NCI-H2227 treated with DMSO at 0.1 percent for 48 hours (cell line): ENCODE results near the gene OLFML2B.
"Not testable (repeated sequence)": the region's sequence is repeated elsewhere in the genome, so short reads cannot be mapped to it uniquely, and the experiment has no call there.

Source experiments
- DNase-seq: peaks from one replicate; lab custom pipeline; 2025; lab: John Stamatoyannopoulos, UW

The OLFML2B gene

DNA sequence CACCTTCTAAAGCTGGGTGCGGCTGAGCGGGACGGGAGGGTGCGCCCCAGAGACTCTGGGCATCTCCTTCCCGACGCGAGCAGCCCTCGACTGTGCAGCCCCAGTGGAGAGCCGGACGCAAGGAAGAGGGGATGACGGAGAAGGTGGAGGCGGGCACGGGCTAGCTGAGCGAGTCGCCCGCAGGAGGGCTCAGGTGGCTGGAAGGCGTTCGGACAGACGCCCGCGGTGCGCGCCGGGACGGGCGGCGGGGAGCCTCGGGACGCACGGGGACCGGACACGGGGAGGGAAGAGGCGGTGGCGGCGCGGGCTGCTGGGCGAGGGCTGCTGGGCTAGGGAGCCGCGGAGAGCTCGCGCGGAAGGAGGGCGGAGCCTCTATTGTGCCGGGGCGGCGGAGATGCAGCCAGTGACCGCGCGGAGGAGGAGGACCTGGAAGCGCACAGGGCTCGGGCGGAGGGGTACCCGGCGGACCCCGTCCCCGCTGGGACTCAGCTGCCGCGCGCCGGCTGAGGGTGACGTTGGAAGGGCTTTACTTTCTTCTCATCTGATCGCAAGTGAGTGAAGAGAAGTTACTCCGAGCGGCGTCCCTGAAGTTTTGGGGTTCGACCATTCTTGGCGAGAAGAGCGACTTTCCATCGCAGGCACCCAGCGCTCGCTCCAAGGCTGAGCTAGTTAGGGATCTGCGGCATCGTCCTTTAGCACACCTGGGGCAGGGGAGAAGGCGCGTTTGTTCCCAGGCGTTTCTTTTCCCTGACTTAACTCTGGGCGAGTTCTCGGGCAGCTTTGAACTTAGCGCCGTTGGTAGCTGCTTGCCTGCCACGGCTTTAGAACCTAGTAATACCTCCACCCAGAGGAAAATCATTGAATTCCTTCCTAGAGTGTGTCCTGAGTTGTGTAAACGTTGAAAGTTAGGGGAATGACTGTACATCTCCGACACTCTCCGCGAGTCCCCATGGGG, at the start of gene OLFML2B:
TSS of gene OLFML2B (minus strand) at position 323 of the 955 bp plus-strand sequence. CDS start 439 bp downstream, outside the sequence.
- peak; percentile 73 for DNase-seq

DNA sequence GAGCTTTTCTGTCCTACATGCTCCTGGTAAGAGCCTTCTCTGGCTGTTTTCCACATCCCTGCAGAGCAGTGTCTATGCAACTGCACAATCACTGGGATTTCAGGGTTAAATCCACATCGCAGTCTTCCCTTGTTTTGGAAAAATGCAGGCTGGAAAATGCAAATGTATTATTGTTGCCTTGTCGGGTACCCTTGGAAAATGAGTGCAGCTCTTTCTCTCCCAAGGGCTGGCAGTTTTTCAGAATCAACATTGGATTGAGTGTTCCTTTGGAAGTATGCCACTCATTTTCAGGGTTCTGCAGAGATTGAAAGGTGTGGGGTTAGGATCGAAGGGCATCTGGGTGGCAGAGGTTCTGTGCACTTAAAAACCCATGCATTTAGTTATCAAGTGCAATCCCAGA, 49.1 kb upstream of the OLFML2B start:
- DNase-seq = no peak

DNA sequence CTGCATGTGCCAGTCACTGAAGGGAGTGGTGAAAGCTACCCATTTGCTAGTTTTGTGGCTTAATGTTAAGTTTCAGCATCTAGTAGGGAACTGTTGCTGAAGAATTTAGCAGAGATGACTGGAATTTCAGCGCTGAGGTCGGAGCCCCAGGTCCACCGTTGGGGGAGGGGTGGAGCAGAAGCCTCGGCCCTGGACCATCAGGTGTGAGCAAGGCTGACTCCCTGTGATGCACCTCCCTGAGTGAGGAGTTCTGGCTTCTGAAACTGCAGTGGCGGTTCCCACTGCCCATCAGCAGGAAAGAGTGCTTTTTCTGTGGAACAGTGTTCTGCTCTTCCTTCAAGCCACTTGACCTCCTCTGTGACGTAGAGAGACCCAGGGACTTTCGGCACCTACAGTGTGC, 47.2 kb upstream of the OLFML2B start:
- no peak for DNase-seq

DNA sequence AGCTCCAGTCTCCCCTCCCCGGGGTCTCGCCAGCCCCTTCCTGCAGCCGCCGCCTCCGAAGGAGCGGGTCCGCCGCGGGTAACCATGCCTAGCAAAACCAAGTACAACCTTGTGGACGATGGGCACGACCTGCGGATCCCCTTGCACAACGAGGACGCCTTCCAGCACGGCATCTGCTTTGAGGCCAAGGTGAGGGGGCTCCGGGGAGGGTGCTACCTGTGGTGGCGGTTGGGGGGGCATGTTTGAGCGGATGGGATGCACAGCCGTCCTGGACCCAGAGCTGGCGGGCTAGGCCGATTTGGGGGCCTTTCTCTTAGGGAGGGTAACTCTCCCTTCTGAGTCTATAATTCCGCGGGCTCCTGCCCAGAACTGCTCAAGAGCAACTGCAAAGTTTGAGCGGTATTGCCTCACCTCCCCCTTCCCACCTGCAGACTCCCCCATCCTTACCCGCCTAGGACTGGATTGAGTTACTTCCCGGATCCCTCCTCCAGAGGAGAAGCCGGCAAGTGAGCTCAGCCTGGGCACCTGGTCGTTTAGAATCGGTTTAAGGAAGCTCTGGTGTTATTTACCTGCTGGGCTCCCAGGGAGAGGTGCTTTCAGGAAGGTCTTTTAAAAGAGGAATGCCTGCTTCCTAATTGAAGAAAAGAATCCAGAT, 46.6 kb upstream of the OLFML2B start:
- DNase-seq = no peak

DNA sequence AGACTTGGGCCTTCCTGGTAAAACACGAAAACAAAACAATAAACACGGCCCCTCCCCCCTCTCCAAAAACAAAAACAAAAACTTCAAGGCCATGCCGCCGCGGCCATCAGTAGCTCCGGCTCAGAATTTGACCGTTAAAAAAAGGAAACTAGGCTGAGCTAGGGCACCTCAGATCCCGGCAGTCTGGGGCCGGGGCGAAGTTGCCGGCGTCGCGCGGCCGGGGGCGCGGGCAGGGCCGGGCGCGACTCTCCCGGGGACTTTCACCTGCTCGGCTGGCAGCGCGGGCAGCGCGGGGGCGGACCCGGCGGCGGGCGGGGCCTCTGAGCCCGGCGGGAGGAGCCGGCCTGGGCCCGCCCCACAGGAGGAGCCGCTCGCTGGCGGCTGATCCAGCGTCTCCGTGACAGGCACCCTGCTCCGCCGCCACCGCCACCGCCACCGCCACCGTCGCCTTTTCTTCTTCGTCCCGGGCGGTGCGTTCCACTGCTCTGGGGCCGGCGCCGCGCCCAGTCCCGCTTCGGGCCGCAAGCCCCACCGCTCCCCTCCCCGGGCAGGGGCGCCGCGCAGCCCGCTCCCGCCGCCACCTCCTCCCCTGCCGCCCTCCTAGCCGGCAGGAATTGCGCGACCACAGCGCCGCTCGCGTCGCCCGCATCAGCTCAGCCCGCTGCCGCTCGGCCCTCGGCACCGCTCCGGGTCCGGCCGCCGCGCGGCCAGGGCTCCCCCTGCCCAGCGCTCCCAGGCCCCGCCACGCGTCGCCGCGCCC, 45.8 kb upstream of the OLFML2B start, which contains the start of gene NOS1AP:
TSS of gene NOS1AP (plus strand) at position 358 of the 760 bp plus-strand sequence. CDS start 487 bp downstream, outside the sequence.
- DNase-seq = peak; percentile 58

DNA sequence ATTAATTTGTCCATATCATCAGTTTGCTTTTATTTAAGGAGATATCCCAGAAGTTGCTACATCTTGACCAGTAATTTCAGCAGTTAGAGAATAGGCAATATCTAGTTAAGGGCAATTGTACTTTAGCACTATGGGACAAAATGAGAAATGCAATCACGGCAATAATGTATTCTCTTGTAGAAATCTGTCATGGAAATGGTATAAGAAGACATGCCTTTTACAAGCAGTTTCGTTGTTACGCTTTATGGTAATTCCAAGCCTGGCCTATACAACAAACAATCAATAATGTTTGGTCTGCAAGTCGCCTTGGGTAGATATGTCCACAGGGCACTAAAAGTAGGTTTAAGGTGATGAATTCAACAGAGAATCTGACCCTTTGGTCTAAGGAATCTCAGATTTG, 44.6 kb upstream of the OLFML2B start:
- no peak for DNase-seq

DNA sequence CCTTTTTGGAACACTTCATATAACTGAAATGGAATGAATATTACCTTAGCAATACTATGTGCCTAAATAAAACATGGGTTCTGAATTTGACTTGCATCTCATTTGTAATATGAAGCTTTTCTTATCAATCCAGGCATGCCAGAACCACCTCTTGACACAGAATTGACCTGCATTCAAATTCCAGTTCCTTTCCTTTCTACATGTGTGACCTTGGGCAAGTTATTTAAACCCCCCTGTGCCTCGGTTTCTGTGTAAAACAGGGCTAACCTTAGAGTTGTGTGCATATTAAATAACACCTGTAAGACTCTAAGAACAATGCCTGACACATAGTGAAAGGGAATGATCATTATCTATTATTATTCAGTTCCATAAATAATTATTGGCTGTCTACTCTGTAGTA, 43.8 kb upstream of the OLFML2B start:
- DNase-seq = no peak

DNA sequence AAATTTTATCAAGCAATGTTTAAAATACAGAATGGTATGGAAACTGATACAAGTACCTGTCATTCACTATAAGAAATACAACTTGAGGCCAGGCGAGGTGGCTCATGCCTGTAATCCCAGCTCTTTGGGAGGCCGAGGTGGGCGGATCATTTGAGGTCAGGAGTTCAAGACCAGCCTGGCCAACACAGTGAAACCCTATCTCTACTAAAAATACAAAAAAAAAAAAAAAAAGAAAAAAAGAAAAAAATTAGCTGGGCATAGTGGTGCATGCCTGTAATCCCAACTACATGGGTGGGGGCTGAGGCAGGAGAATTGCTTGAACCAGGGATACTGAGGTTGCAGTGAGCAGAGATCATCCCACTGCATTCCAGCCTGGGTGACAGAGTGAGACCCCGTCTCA, 43.2 kb upstream of the OLFML2B start:
- DNase-seq = not testable (repeated sequence)

DNA sequence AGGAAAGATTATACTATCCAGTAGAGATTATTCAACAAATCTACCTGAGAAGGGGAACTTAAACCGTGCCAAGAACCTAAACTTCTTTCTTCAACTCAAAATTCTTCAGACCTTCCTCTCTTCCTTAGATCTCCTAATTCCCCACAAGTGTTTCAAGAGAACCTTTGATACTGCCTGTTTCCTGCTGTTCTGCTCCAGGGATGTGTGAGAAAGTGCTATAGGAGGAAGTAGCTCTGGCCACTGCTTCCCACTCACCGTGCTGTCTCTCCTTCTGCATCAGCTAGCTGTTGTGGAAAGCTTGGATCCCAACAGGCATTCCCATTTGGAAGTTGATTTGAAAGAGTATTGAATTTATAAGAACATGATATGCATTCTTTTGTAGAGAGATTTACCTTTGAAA, 41.3 kb upstream of the OLFML2B start:
- DNase-seq = no peak

DNA sequence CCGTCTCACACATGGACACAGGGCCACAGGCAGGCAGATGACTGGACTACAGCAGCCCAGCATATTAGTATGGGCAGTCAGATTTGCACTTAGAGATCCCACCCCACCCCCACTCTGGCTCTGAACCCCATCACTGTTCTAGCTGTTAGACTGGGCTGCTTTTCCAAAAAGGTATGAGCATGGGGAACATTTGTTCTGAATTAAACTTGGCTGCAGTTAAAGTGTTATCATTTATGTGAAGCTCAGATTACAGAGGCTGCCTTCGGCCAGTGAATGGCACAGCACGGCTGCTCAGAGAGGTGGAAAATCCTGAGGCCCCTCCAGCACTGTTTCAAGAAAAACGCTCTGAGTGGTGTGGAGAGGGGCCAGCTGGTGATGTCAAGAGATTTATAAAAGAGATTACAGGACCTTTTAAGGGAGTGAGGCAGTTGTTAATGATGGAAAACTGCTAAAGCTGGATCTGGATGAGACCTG, 38.9 kb upstream of the OLFML2B start:
- DNase-seq = peak; percentile 67

DNA sequence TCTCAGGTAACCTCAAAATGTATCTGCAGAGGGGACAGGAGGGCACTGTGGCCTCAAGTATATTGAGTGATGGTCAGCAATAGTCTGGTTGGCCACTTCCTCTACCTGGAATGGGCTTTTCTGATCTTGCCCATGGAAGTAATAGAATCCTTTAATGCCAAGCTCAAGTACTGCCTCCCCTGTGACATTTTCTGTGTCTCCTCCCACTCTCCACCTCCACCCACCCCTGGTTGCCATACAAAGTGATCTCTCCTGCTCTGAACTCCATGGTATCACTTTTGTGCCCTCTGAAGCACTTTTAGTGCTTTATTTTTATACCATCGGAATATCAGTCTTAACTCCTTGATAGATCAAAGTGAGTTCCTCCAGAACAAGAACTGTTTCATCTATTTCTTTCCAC, 36.6 kb upstream of the OLFML2B start:
- DNase-seq = no peak

DNA sequence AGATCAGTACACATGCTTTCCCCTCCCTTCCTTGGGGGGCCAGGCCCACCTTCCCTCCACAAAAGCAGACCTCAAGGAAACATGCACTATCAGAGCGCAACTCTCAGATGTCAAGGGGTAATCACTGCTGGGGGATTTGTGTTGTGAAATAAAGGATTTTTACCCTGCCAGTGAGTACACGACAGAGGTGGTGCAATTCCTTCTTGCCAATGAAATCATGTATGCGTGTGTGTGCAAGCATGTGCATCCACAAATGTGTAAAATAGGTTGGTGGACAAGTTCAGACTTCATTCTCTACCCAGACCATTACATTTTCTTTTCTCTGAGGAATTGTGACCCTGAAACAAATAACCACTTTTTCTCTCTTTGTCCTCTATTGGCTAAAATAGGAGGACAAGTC, 36.1 kb upstream of the OLFML2B start:
- DNase-seq = no peak

DNA sequence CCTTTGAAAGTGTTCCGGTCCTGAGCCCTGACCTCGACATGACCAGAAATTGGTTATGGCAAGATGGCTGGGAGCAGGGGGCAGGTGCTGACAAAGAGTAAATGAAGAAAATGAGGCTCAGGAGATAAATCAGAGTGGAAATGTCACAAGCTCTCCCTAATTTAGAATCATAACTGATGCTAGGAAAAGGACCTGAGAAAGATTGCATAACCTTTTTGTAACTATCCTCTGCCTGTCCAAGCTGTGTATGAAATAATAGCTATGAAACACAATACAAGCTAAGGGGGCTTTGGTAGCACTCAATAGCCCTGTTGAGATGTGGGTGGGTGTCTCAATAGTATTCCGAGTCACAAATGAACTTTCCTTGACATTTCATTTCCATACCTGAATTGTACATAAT, 32.9 kb upstream of the OLFML2B start:
- no peak for DNase-seq

DNA sequence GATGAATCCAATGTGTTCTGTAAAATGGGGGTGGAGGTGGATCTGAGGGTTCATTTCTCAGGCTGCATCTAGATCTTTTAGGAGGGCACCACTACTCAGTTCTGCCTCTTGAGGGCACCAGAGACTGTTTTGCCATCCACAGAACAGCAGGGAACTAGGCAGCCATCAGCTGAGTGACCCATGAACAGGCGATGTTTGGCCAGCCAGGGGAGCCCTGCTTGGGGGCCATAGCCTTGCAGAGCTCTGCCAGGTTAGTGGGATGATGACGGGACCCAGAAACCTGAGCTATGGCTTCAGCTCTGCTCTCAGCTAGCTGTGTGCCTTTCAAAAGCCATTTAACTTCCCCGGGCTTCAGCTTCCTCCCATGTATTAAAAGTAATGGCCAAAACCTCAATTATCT, 32.4 kb upstream of the OLFML2B start:
- peak; percentile 70 for DNase-seq

DNA sequence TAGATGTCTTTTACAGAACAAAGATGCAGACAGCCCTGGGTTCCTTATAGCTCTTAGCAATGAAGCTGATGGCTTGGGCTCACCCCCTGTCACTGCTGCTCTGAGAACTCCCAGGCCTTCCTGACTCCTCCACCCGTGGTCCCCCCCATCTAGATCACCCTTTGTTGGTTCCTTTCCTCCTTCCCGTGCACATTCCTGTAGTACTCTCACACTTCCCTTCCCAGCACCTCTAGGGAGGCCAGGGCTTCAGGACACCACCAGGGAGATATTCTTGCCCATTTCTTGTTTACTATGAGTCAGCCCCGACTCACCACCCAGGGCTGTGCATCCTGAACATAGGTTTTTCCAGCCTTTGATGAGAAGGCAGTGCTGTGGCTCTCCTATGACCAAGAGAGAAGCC, 31.4 kb upstream of the OLFML2B start:
- DNase-seq = no peak

DNA sequence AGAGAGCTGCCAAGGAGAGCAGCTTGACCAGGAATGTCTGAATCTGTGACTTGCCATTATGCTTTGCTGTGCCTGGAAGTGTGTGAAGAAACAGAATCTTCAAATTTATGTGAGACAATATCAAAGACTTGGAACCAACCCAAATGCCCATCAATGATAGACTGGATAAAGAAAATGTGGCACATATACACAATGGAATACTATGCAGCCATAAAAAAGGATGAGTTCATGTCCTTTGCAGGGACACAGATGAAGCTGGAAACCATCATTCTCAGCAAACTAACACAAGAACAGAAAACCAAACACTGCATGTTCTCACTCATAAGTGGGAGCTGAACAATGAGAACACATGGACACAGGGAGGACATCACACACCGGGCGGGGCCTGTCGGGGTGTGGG, 30.3 kb upstream of the OLFML2B start:
- not testable (repeated sequence) for DNase-seq

DNA sequence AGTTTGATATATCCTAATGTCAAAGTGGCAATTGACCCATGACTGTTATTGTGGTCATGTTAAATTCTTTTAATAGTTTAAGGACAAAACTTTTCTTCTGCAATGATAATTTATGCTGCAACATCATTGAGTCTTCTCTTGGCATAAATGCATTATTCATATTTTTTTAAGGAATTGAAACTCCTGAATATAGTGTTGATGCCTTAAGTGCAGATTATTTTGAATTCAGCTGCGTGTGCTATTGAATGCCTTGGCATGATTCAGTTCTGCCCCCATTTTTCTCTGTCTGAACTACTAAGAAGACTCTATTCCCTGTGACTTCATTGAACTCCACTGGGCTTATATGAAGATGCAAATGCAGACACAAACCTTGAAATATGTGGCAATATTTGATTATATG, 23.3 kb upstream of the OLFML2B start:
- DNase-seq = no peak

DNA sequence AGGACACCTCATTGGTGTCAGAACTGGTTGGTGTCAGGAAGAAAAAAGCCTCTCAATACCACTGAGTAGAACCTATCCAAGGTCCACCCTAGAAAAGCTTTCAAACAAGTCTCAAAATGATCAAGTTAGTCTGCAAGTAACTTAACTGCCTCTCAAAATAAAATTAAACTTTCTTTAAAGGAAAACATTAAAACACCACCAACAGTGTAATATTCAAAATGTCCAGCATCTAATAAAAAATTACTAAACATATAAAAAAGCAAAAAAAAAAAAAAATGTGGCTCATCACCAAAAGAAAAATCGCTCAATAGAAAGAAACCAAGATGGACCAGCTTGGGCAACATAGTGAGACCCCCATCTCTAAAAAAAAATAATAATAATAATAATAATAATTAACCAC, 18.7 kb upstream of the OLFML2B start:
- DNase-seq = no peak

DNA sequence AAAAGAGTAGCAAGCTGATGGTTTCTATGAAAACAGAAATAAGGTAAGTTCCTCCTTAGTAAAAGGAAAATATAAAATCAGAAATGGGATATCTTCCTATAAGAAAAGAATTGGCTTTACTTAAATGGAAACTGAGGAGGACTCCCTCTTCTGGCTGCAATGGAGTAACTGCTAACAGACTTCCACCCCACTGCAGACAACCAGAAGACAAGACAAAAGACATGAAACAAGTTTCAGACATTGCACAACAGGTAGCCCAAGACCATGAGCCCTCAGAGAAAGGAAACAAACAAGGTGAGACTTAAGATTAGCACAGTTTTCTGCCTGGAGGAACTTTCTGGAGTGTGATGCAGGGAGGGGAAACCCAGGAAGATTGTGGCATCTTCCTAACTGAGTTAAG, 17.0 kb upstream of the OLFML2B start:
- no peak for DNase-seq

DNA sequence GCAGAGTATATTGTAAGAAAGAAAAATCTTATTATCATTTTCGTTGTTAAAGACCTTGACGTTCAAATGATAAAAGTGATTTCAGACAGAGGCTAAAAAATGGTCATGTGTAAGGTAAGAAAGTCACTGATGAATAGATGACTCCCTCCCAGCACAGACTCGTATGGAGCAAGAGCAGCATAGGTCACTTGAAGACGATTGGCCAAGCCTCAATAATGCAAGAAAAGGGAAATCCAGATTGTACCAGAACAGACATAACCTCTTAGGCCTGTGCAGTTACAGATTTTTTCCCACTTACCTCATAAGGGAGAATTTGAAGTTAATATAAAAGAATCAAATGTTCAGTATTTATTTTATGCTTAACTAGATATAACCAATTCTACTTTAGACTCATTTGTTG, 16.3 kb upstream of the OLFML2B start:
- no peak for DNase-seq

DNA sequence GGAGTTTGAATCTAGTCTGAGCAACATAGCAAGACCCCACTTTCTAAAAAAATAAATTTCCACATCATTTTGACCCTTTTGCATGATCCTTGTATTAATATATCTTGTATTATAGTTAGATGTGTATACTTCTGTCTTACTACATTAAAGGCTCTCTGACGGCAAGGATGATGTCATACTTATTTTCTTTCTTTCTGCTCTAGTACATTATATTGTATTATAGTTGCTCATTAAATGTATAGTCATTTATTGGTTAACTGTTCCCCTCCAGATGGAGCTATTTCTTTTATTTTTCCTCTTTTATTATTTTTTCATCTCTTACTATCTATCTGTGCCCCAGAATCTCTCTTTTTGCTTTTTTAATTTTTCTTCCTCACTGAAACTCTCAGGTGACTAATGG, 15.0 kb upstream of the OLFML2B start:
- DNase-seq = no peak

DNA sequence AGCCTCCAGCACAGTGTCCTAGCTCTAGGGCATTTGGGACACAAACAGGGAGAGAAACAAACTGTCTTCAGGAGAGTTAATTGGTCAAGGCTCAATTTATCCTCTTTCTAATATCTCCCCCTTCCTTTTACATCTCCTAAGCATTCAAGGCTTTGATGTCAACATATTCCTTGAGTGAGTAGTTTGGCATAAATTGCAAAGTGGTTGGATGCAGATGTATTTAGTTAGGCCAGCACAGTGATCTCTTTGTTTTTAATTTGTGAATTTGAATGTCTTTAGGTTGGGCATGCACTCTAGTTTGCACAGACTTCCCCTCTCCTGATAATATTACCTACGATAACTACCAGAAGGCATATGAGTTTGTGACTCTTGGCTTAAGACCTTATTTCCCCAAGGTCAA, 12.5 kb upstream of the OLFML2B start:
- no peak for DNase-seq
